DND-41 (cell line): ENCODE results near the gene KRT72.

ENCODE experiments used
- ATAC-seq: fragments of 200-7000 bp; cut with Tn5 transposase; 3 replicates; pipeline ENCODE4 v1.9.1; 2021; ENCODE audit warnings: low read depth; ENCODE audit not compliant: insufficient read depth
- DNase-seq: peaks from one replicate; pipeline ENCODE4 v3.0.0-alpha.2; 2020
- H2AFZ ChIP-seq: 2 replicates; pipeline ENCODE4 v1.6.0; 2012; ENCODE audit warnings: low read depth, low read length
- H3K27ac ChIP-seq: 2 replicates; pipeline ENCODE4 v1.5.1; 2012; ENCODE audit warnings: low read length, inconsistent platforms
- H3K27me3 ChIP-seq: fragments of 200-600 bp; sonication (generic); 2 replicates; pipeline ENCODE4 v1.6.0; 2012; ENCODE audit warnings: low read length, mild to moderate bottlenecking, inconsistent platforms; ENCODE audit not compliant: insufficient read depth, poor library complexity
- H3K36me3 ChIP-seq: 2 replicates; pipeline ENCODE4 v1.5.1; 2012; ENCODE audit warnings: low read length, inconsistent platforms; ENCODE audit not compliant: insufficient read depth
- H3K4me1 ChIP-seq: 2 replicates; pipeline ENCODE4 v1.5.1; 2012; ENCODE audit warnings: mild to moderate bottlenecking, low read length; ENCODE audit not compliant: insufficient read depth
- H3K4me2 ChIP-seq: 2 replicates; pipeline ENCODE4 v1.6.0; 2012; ENCODE audit warnings: mild to moderate bottlenecking, moderate library complexity, low read length, inconsistent platforms; ENCODE audit not compliant: insufficient read depth
- H3K4me3 ChIP-seq, 2 experiments: fragments of 200-600 bp in 1 of 2; shearing (Covaris generic) in 1 of 2; 2 replicates each; pipeline ENCODE4 v1.5.1; 2012 to 2016; ENCODE audit warnings: inconsistent platforms in 2 of 2, low read length in 2 of 2, mild to moderate bottlenecking in 2 of 2, low read depth in 1 of 2, moderate library complexity in 1 of 2
- H3K79me2 ChIP-seq: 2 replicates; pipeline ENCODE4 v1.6.0; 2012; ENCODE audit warnings: low read length, inconsistent platforms; ENCODE audit not compliant: insufficient read depth
- H3K9ac ChIP-seq: 2 replicates; pipeline ENCODE4 v1.6.0; 2012; ENCODE audit warnings: low read depth, mild to moderate bottlenecking, inconsistent platforms, low read length, moderate library complexity
- H3K9me3 ChIP-seq: 2 replicates; pipeline ENCODE4 v1.5.1; 2012; ENCODE audit warnings: low read length, moderate library complexity, mild to moderate bottlenecking, inconsistent platforms; ENCODE audit not compliant: insufficient read depth, severe bottlenecking
- H4K20me1 ChIP-seq: 2 replicates; pipeline ENCODE4 v1.6.0; 2012; ENCODE audit warnings: low read length; ENCODE audit not compliant: insufficient read depth
- EZH2 ChIP-seq: IDR thresholded peaks from 3 replicates; pipeline ENCODE4 v1.6.1; 2012; ENCODE audit warnings: borderline replicate concordance, low read depth, mild to moderate bottlenecking, moderate library complexity, low read length, inconsistent platforms; ENCODE audit not compliant: severe bottlenecking
- TF ChIP-seq, protein P1 (sequence below): IDR thresholded peaks from 2 replicates; pipeline ENCODE4 v1.5.1; 2012; ENCODE audit warnings: borderline replicate concordance, low read length, moderate library complexity, mild to moderate bottlenecking; ENCODE audit not compliant: poor library complexity, severe bottlenecking; ENCODE audit errors: extremely low read depth

Gene KRT72

DNA sequence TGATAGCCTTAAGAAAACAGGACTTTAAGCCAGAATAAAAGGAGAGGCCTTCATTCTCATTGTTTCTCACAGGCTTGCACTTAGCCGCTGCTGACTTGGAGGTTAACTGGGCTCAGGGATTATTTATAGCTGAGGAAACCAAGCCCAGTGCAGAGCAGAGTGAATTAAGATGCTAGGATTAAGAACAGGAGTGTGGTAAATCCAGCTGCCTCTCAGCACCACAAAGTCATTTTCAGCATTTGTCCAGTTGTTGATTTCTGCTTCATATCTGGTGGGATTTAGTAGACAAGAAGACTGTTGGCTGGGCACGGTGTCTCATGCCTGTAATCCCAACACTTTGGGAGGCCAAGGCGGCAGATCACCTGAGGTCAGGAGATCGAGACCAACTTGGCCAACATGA lies 31.4 kb upstream of the KRT72 start:
- TF ChIP-seq EZH2: no peak
- TF ChIP-seq, protein P1, sequence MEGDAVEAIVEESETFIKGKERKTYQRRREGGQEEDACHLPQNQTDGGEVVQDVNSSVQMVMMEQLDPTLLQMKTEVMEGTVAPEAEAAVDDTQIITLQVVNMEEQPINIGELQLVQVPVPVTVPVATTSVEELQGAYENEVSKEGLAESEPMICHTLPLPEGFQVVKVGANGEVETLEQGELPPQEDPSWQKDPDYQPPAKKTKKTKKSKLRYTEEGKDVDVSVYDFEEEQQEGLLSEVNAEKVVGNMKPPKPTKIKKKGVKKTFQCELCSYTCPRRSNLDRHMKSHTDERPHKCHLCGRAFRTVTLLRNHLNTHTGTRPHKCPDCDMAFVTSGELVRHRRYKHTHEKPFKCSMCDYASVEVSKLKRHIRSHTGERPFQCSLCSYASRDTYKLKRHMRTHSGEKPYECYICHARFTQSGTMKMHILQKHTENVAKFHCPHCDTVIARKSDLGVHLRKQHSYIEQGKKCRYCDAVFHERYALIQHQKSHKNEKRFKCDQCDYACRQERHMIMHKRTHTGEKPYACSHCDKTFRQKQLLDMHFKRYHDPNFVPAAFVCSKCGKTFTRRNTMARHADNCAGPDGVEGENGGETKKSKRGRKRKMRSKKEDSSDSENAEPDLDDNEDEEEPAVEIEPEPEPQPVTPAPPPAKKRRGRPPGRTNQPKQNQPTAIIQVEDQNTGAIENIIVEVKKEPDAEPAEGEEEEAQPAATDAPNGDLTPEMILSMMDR: no peak
- ATAC-seq: no peak
- no peak for DNase-seq
- Histone ChIP-seq H3K79me2 (no peaks in the 10 kb centered on the region), H3K4me2 (no peak overlapping the region), H3K9ac (no peak overlapping the region), H3K4me1 (no peaks in the 10 kb centered on the region), H3K36me3 (no peaks in the 10 kb centered on the region), H2AFZ (no peak overlapping the region), H3K27ac (no peak overlapping the region), H3K9me3 (no peaks in the 10 kb centered on the region), H4K20me1 (peaks cover 7% of the 10 kb centered on the region; the same call in 1 of the 2 replicates), H3K4me3 (no peak overlapping the region), H3K27me3 (no peaks in the 10 kb centered on the region)

DNA sequence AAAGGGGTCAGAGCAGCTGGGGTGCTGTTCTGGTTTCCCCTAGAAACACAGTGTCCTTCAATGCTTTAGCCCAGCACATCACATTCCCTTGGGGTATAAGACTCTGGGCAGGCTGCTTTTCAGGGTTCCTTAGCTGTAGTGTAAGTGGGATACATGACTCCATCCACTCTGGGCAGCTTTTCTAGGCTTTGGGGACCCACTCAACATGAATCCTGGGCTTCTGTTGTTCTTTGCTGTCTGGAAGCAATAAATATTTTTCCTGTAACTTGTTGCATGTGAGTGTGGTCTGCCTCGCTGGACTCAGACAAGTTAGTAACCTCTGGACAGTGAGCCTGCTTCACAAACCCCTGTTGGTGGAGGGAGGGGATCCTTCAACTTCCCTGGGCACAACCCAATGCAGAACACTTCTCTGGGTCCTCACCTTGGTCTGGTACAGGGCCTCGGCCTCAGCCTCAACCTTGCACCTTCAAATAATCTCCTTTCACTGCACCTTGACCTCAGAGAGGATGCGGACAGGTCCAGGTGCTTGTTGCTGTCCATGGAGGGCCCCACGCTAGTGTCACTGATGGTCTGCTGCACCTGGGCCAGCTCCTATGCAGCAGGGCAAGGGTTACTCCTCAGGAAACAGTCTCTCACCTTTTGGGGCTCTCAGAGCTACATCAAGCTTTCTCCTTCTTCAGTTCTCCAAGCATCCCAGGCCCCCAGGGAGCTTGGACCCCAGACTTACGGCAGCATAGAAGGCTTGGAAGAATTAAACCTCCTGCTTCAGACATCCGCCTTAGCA lies 30.6 kb upstream of the KRT72 start:
- no peak for TF ChIP-seq EZH2
- TF ChIP-seq, protein P1: no peak
- H3K4me3 ChIP-seq: no peak overlapping the region
- no peak overlapping the region for H3K4me2 ChIP-seq
- no peak overlapping the region for H2AFZ ChIP-seq
- H3K9ac ChIP-seq: no peak overlapping the region
- no peaks in the 10 kb centered on the region for H3K27me3 ChIP-seq
- H3K27ac ChIP-seq: no peak overlapping the region
- no peaks in the 10 kb centered on the region for H3K79me2 ChIP-seq
- DNase-seq (no peak), ATAC-seq (no peak)
- H3K36me3 ChIP-seq: no peaks in the 10 kb centered on the region
- peaks cover 7% of the 10 kb centered on the region; the same call in 1 of the 2 replicates for H4K20me1 ChIP-seq
- H3K9me3 ChIP-seq: no peaks in the 10 kb centered on the region
- no peaks in the 10 kb centered on the region for H3K4me1 ChIP-seq

DNA sequence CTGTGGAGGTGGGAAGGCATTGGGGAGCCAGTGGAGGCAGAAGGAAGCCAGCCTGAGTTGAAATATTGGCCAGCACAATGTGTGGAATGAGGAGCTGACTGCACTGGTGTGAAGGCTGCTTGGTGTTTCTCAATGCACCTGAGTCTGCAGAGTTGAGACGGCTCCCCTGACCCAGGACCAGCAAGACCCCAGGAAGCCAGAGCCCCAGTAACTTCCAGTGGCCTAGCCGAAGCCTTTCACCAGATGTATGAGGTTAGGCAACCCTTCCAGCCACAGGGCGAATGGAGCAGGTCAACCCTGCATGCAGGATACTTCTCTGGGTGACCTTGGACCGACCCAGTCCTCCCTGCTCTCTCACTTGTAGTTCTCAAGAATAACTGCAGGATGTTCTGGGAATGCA lies 30.0 kb upstream of the KRT72 start:
- H4K20me1 ChIP-seq: peaks cover 7% of the 10 kb centered on the region; the same call in 1 of the 2 replicates
- no peak overlapping the region for H3K9ac ChIP-seq
- H3K27me3 ChIP-seq: no peaks in the 10 kb centered on the region
- no peaks in the 10 kb centered on the region for H3K9me3 ChIP-seq
- H2AFZ ChIP-seq: no peak overlapping the region
- no peak overlapping the region for H3K4me2 ChIP-seq
- H3K4me3 ChIP-seq: no peak overlapping the region
- no peak overlapping the region for H3K27ac ChIP-seq
- no peaks in the 10 kb centered on the region for H3K4me1 ChIP-seq
- ATAC-seq (no peak), DNase-seq (no peak)
- TF ChIP-seq, protein P1: no peak
- TF ChIP-seq EZH2: no peak
- no peaks in the 10 kb centered on the region for H3K36me3 ChIP-seq
- H3K79me2 ChIP-seq: no peaks in the 10 kb centered on the region
